Naive thymus-derived CD8-positive, alpha-beta T cell (primary cell): ENCODE results near the gene SLC7A4. TPM values are rescaled to one million over a fixed set of nuclear protein-coding genes. Genes with fewer than 3 reads are reported as not detected.
"Not testable (repeated sequence)": the region's sequence is repeated elsewhere in the genome, so short reads cannot be mapped to it uniquely, and the experiment has no call there.

Experiments used
- ATAC-seq, 2 donors: fragments of 150-1000 bp; cut with Tn5 transposase in 1 of 2; sonication (Bioruptor Pico), chemical (Tn5 transposase) in 1 of 2; 1 replicate in 1 of 2; 2 replicates in 1 of 2; pipeline ENCODE4 v1.10.0; 2021; ENCODE audit warnings: mild to moderate bottlenecking in 2 of 2, moderate library complexity in 2 of 2
- POLR2A ChIA-PET: fragments of 350-600 bp; sonication (Branson Sonifier 250); formaldehyde crosslinking; loops from one replicate; lab custom pipeline; 2021; ENCODE audit warnings: antibody characterized with exemption; lab: Charles Lee
- DNase-seq, 10 donors: peaks; one replicate each; pipeline versions ENCODE4 v3.0.0 to v3.0.0-alpha.2; 2020 to 2022
- H3K27ac Mint-ChIP-seq, 10 donors: one replicate each; pipeline ENCODE4 v1.8.0; 2020 to 2022; ENCODE audit warnings: mild to moderate bottlenecking in 10 of 10, mixed read lengths in 10 of 10, moderate library complexity in 4 of 10, inconsistent platforms in 1 of 10
- H3K27me3 Mint-ChIP-seq, 5 donors: one replicate each; pipeline ENCODE4 v1.8.0; 2021 to 2022; ENCODE audit warnings: mixed read lengths in 5 of 5
- H3K36me3 Mint-ChIP-seq, 3 donors: one replicate each; pipeline ENCODE4 v1.8.0; 2020 to 2022; ENCODE audit warnings: mixed read lengths in 3 of 3, mild to moderate bottlenecking in 2 of 3, inconsistent platforms in 1 of 3
- H3K4me1 Mint-ChIP-seq, 4 donors: one replicate each; pipeline ENCODE4 v1.8.0; 2021 to 2022; ENCODE audit warnings: mixed read lengths in 4 of 4
- H3K4me3 Mint-ChIP-seq, 10 donors: one replicate each; pipeline ENCODE4 v1.8.0; 2020 to 2022; ENCODE audit warnings: mild to moderate bottlenecking in 10 of 10, mixed read lengths in 10 of 10, moderate library complexity in 6 of 10, inconsistent platforms in 1 of 10
- H3K9me3 Mint-ChIP-seq, 9 donors: one replicate each; pipeline ENCODE4 v1.8.0; 2020 to 2022; ENCODE audit warnings: mixed read lengths in 9 of 9, mild to moderate bottlenecking in 3 of 9, inconsistent platforms in 1 of 9, moderate library complexity in 1 of 9
- polyA plus RNA-seq, 3 donors: library from polyadenylated mRNA; unstranded; fragments of 300-500 nt; fragmentation: Illumina TruSeq; gene quantifications; one replicate each; pipeline ENCODE4 v1.2.3, GENCODE V29; 2021
- total RNA-seq, 8 experiments: library from RNA in 2 of 8; stranded (reverse) in 2 of 8; gene quantifications; one replicate each; pipeline ENCODE4 v1.2.3 and lab custom pipeline; 2021 to 2026

Gene SLC7A4
- total and polyA plus RNA-seq, 5 experiments from 2014 or later: 0.69 to 1.4 (median 1.2) TPM

GRCh38 chr22:21045585-21046294 is 13.4 kb upstream of the SLC7A4 start, which contains the start of gene LRRC74B:
Gene LRRC74B, plus strand, starts transcription at chr22:21045946. Its CDS starts 41 bp downstream, at chr22:21045987.
- peak within 1 kb of the TSS in 9 of 10 donors; percentile 60 to 97 (median 91) for H3K27ac Mint-ChIP-seq
- peaks cover 15 to 33% (median 29%) of the 10 kb centered on the region in 4 donors for H3K4me1 Mint-ChIP-seq

GRCh38 chr22:21044931-21045584 is 12.7 kb upstream of the SLC7A4 start:
- DNase-seq (no peak), ATAC-seq (peak; percentile 19 to 42)
- peaks cover 7 to 37% (median 11%) of the 10 kb centered on the region in 5 donors for H3K27me3 Mint-ChIP-seq
- peaks cover 15 to 33% (median 29%) of the 10 kb centered on the region in 4 donors for H3K4me1 Mint-ChIP-seq
- peaks cover 0 to 2% (median 0%) of the 10 kb centered on the region in 9 donors for H3K9me3 Mint-ChIP-seq
- H3K27ac Mint-ChIP-seq: peak overlapping the region in 8 of 10 donors; percentile 60 to 97 (median 92)
- H3K4me3 Mint-ChIP-seq: peak overlapping the region; percentile 61 to 77 (median 72)
- H3K36me3 Mint-ChIP-seq: no peaks in the 10 kb centered on the region
- POLR2A ChIA-PET: interaction anchor here (0.6 to 1.1 kb wide), 2 partner anchors 44 to 985 kb away, joined by 3 read pairs; no protein-coding TSS in a partner anchor

More at GRCh38 chr22:21045585-21046294, 13.4 kb upstream of the SLC7A4 start, which contains the start of gene LRRC74B:
- H3K9me3 Mint-ChIP-seq: peaks cover 0 to 2% (median 0%) of the 10 kb centered on the region in 9 donors
- ATAC-seq: peak; percentile 94 to 97
- DNase-seq: peak; percentile 32 to 86 (median 70)
- POLR2A ChIA-PET: interaction anchor here (0.6 to 1.1 kb wide), 2 partner anchors 45 to 986 kb away, joined by 3 read pairs; no protein-coding TSS in a partner anchor
- H3K27me3 Mint-ChIP-seq: peaks cover 7 to 34% (median 11%) of the 10 kb centered on the region in 5 donors
- H3K4me3 Mint-ChIP-seq: peak within 1 kb of the TSS; percentile 61 to 77 (median 72)
- no peaks in the 10 kb centered on the region for H3K36me3 Mint-ChIP-seq

- peak overlapping the region in 3 of 10 donors; percentile 38 to 74 (median 71) for H3K4me3 Mint-ChIP-seq
- peaks cover 7 to 44% (median 12%) of the 10 kb centered on the region in 5 donors for H3K27me3 Mint-ChIP-seq
- H3K9me3 Mint-ChIP-seq: peaks cover 0 to 2% (median 0%) of the 10 kb centered on the region in 9 donors
- POLR2A ChIA-PET: interaction anchor here (0.6 to 1.1 kb wide), 2 partner anchors 19 to 54 kb away, joined by 7 read pairs; no protein-coding TSS in a partner anchor
- DNase-seq (no peak), ATAC-seq (no peak)
- peaks cover 15 to 33% (median 29%) of the 10 kb centered on the region in 4 donors for H3K4me1 Mint-ChIP-seq
- peak overlapping the region in 2 of 10 donors; percentile 83 to 97 for H3K27ac Mint-ChIP-seq
- H3K36me3 Mint-ChIP-seq: no peaks in the 10 kb centered on the region
Measured at GRCh38 chr22:21043860-21044535, 11.6 kb upstream of the SLC7A4 start.

- Mint-ChIP-seq H3K4me3 (peak overlapping the region in 8 of 10 donors; percentile 10 to 62 (median 30)), H3K4me1 (peaks cover 15 to 33% (median 29%) of the 10 kb centered on the region in 4 donors), H3K27me3 (peaks cover 10 to 44% (median 16%) of the 10 kb centered on the region in 5 donors), H3K9me3 (peaks cover 0 to 2% (median 0%) of the 10 kb centered on the region in 9 donors), H3K36me3 (no peaks in the 10 kb centered on the region), H3K27ac (peak overlapping the region in 8 of 10 donors; percentile 25 to 97 (median 52))
- DNase-seq (no peak), ATAC-seq (no peak)
- POLR2A ChIA-PET: interaction anchor here (0.6 to 1.1 kb wide), 2 partner anchors 18 to 54 kb away, joined by 7 read pairs; no protein-coding TSS in a partner anchor
Measured at GRCh38 chr22:21042978-21043859, 10.9 kb upstream of the SLC7A4 start.

GRCh38 chr22:21041937-21042336 is 9.6 kb upstream of the SLC7A4 start:
- POLR2A ChIA-PET: no interaction called here
- peaks cover 15 to 33% (median 29%) of the 10 kb centered on the region in 4 donors for H3K4me1 Mint-ChIP-seq
- ATAC-seq (no peak), DNase-seq (no peak)
- no peaks in the 10 kb centered on the region for H3K36me3 Mint-ChIP-seq
- H3K9me3 Mint-ChIP-seq: peaks cover 0 to 2% (median 0%) of the 10 kb centered on the region in 9 donors
- H3K4me3 Mint-ChIP-seq: no peak overlapping the region
- peak overlapping the region in 1 of 10 donors; percentile 75 for H3K27ac Mint-ChIP-seq
- H3K27me3 Mint-ChIP-seq: peaks cover 10 to 44% (median 16%) of the 10 kb centered on the region in 5 donors

- ATAC-seq, H3K36me3 Mint-ChIP-seq, H3K4me3 Mint-ChIP-seq, POLR2A ChIA-PET, DNase-seq, H3K9me3 Mint-ChIP-seq: not testable (repeated sequence)
- peaks cover 5 to 15% (median 11%) of the 10 kb centered on the region in 4 donors for H3K4me1 Mint-ChIP-seq
- H3K27ac Mint-ChIP-seq: peak overlapping the region in 1 of 10 donors; percentile 7
- H3K27me3 Mint-ChIP-seq: peaks cover 10 to 35% (median 16%) of the 10 kb centered on the region in 5 donors
Measured at GRCh38 chr22:21039158-21039557, 6.8 kb upstream of the SLC7A4 start.

GRCh38 chr22:21038405-21038804 is 6.0 kb upstream of the SLC7A4 start:
- no peaks in the 10 kb centered on the region for H3K36me3 Mint-ChIP-seq
- ATAC-seq (no peak), DNase-seq (no peak)
- no peak overlapping the region for H3K4me3 Mint-ChIP-seq
- H3K4me1 Mint-ChIP-seq: peaks cover 3 to 8% (median 5%) of the 10 kb centered on the region in 4 donors
- POLR2A ChIA-PET: no interaction called here
- no peaks in the 10 kb centered on the region for H3K9me3 Mint-ChIP-seq
- H3K27ac Mint-ChIP-seq: no peak overlapping the region
- H3K27me3 Mint-ChIP-seq: peaks cover 9 to 30% (median 12%) of the 10 kb centered on the region in 5 donors

GRCh38 chr22:21034989-21035388 is 2.6 kb upstream of the SLC7A4 start:
- DNase-seq: no peak
- Mint-ChIP-seq H3K27ac (no peak overlapping the region), H3K27me3 (peaks cover 4 to 26% (median 17%) of the 10 kb centered on the region in 5 donors), H3K36me3 (no peaks in the 10 kb centered on the region), H3K9me3 (no peaks in the 10 kb centered on the region), H3K4me3 (no peak overlapping the region), H3K4me1 (peaks cover 0 to 27% (median 10%) of the 10 kb centered on the region in 4 donors)
- POLR2A ChIA-PET: no interaction called here
- ATAC-seq: no peak

- H3K27me3 Mint-ChIP-seq: peaks cover 0 to 26% (median 14%) of the 10 kb centered on the region in 5 donors
- H3K4me3 Mint-ChIP-seq: no peak overlapping the region
- POLR2A ChIA-PET: no interaction called here
- ATAC-seq (no peak), DNase-seq (no peak)
- no peaks in the 10 kb centered on the region for H3K36me3 Mint-ChIP-seq
- H3K4me1 Mint-ChIP-seq: peaks cover 0 to 30% (median 13%) of the 10 kb centered on the region in 4 donors
- no peaks in the 10 kb centered on the region for H3K9me3 Mint-ChIP-seq
- H3K27ac Mint-ChIP-seq: peak overlapping the region in 1 of 10 donors; percentile 11
Measured at GRCh38 chr22:21033895-21034294, 1.5 kb upstream of the SLC7A4 start.

GRCh38 chr22:21032868-21033688 is 717 bp upstream of the SLC7A4 start:
- H3K27ac Mint-ChIP-seq: peak overlapping the region in 2 of 10 donors; percentile 13 to 37
- POLR2A ChIA-PET: no interaction called here
- DNase-seq: peak in 1 of 10 donors; percentile 44
- no peaks in the 10 kb centered on the region for H3K9me3 Mint-ChIP-seq
- peak overlapping the region in 8 of 10 donors; percentile 10 to 77 (median 72) for H3K4me3 Mint-ChIP-seq
- ATAC-seq: no peak
- peaks cover 0 to 22% (median 11%) of the 10 kb centered on the region in 5 donors for H3K27me3 Mint-ChIP-seq
- H3K36me3 Mint-ChIP-seq: no peaks in the 10 kb centered on the region
- H3K4me1 Mint-ChIP-seq: peaks cover 0 to 30% (median 13%) of the 10 kb centered on the region in 4 donors
